GM12874 (cell line): ENCODE data around the gene USP48.

Experiments used
- TF ChIP-seq, protein P1 (sequence below): IDR thresholded peaks from 2 replicates; pipeline ENCODE4 v1.5.1; 2011; ENCODE audit warnings: low read depth, mild to moderate bottlenecking, control low read depth, low read length, moderate library complexity; ENCODE audit not compliant: insufficient read depth

The USP48 gene

DNA sequence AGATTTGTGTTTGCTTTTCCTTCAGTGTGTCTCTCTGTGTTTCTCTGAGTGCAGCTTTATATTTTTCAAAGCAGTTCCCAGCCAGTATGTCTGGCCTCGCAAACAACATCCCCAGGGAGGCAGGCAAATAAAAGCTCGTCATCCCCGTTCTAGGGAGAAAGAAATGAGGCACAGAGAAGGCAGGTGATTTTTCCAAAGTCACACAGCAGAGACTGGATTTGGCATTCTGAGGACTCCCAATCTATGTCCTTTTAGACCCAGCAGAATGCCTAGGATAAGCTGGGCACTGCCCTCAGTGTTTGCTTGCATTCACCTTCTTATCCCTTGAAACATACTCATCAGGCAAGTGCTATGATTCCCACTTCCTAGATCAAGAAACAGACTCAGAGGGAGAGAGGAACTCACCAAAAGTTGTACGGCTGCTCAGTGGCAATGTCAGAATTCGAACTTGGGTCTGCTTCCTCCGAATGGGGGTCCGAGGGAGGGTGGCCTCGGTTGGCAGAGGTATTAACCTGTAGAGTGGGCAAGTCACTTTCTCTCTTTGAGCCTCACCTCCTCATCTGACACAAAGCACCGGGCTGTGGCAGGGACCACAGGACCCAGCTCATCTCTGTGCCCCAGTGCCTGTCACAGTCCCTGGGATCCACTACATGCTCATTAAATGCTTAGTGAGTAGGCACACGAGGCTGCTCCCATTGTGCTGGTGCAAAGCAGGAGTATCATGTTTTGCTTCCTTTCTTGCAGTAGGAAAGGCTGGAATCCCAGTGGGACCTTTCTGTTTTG is 118.0 kb downstream of the USP48 start:
- TF ChIP-seq, protein P1, sequence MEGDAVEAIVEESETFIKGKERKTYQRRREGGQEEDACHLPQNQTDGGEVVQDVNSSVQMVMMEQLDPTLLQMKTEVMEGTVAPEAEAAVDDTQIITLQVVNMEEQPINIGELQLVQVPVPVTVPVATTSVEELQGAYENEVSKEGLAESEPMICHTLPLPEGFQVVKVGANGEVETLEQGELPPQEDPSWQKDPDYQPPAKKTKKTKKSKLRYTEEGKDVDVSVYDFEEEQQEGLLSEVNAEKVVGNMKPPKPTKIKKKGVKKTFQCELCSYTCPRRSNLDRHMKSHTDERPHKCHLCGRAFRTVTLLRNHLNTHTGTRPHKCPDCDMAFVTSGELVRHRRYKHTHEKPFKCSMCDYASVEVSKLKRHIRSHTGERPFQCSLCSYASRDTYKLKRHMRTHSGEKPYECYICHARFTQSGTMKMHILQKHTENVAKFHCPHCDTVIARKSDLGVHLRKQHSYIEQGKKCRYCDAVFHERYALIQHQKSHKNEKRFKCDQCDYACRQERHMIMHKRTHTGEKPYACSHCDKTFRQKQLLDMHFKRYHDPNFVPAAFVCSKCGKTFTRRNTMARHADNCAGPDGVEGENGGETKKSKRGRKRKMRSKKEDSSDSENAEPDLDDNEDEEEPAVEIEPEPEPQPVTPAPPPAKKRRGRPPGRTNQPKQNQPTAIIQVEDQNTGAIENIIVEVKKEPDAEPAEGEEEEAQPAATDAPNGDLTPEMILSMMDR: no peak

DNA sequence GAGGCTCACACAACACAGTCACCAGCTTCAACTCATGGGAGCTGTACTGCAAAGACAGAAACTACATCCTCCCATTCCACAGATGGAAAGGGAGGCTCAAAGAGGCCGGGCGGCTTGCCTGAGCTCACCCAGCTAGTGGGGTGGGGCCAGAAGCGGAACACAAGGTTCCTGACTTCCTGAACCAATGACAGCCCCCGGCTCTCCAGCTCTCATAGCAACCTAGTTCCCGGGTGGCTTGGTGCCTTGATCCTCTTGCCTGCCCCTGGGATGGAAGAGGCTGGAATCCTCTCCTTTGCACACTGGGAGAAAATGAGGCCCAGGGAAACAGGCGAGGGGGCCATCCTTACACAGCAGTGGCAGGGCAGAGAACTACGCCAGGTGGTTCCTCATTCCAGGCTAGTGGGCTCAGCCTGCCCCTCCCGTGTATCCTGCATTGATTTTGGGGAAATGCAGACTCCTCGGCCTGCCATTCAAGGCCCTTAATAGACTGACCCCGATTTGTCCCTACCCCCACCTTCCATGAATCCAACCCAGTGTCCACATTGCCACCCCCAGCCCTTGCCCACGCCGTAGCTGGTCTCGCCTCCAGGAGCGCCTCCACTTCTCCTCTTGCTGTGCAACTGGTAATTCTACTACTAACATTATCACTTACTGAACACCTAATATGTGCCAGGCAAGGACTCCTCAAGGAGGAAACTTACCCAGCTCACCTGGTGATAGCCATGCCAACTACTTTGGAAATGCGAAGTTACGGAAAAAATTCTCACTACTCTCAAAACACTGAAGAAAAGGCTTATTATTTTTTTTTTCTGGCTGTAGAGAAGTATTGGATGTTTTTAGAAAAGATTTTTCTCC is 118.8 kb downstream of the USP48 start:
- TF ChIP-seq, protein P1: no peak

DNA sequence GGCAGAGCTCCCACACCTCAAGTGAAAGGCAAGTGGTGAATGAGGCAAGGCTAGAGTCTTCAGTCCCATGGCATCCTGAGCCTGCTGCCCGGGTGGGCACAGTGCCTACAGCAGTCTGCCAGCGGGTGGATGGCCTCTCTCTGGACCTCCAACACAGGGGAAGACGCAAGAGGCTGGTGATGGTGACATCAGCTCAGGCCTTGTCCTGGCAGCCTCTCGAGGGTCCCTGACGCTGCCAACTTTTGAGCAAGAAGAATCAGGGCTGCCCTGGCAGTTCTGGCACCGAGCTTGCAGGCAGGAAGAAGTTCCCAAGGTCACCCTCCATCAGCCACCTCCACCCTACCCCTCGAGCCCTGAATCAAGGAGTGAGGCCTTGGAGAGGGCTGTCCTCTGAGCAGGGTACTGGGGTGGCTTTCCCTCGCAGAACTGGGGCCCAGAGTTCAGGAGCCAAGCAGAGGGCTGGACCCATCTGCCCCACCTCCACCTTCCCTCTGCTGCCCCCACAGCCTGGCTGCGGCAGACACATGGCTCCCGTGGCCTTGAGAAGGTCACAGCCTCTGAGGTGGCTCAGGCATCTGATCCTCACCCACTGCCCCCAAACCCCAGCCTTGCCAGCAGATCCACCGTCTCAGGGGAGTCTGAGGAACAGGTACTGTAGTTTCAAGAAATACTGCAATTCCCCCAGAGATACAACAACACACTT is 119.5 kb downstream of the USP48 start:
- TF ChIP-seq, protein P1: no peak

DNA sequence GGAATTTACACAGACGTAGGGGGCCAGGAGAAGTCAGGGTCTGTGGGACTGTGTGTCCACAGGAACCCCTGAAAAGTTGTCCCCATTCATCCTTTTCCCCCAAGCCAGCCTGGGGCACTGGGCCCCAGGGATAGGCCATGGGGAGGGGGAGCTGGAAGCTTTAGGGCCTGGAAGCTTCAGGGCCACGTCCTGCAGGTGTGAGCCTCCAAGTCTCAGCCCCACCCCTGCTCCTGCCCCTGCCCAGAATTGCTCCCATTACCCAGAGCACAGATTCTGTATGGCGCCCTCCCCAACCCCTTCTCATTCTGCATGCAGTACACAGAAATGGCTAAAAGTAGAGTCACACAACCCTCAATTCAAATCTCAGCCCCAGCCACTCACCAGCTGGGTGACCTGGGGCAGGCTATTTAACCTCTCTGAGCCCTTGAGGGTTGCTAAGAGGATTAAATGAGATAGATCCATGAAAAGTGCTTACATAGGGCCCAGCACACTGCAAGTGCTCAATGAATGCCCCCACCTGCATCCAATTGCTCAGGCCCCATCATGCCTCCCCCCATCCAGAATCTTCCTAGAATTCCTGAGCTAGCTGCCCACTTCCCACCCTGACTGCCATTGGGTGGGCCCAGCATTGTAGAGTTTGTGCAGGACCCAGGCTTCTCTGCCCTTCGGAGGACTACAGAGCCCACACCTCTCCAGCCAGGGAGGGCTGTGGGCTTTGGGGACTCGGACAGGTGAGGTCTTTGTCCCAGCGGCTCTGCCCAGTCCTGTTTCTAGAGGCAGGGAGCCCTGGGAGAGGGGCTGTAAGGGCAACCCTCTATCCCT is 120.3 kb downstream of the USP48 start:
- TF ChIP-seq, protein P1: no peak

DNA sequence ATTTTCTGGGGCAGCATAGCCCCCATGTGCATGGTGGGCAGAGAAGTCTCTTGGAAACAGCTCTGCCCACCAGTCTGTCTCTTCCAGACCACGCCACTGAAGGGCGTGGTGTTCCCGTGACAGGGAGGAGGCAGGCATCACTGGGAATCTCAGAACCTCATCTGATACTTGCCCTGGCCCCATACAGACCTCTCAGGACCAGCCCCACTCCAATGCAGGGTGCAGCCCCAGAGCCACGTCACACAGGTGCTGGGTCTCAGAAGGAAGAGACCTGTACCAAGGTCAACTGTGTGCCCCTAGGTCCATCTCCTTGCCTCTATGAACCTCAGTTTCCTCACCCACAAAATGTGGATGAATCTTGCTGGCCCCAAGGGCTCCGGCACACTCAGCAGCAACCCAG is 121.1 kb downstream of the USP48 start:
- TF ChIP-seq, protein P1: no peak

DNA sequence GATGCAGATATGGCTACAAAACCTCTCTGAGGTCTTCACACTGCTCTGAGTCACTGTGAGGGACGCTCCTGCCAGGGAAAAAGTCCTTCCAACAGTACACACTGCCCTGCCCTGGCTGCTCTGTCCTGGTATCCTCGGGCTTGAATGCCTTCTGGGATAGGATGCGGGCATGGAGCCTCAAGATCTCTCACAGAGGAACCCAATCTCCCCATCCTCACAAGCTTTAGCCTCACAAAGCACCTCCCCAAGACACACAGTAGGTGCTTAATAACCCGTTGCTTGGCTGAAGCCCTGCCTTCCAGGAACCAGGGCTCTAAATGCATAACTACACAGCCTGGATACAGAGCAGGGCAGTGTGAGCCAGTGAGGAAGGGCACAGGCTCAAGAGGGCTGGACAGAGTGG is 123.0 kb downstream of the USP48 start:
- TF ChIP-seq, protein P1: no peak
